Suprapubic skin (tissue), 4 donors: Measurements from ENCODE around the gene ERC2. TPM values are rescaled to one million over a fixed set of nuclear protein-coding genes. Genes with fewer than 3 reads are reported as not detected.

Experiments
- DNase-seq, 2 donors: peaks; one replicate each; pipeline ENCODE4 v3.0.0-alpha.2; 2019; ENCODE audit warnings: low spot score in 2 of 2
- H3K27ac ChIP-seq: fragments of 200-600 bp; sonication (generic); one replicate; pipeline ENCODE4 v1.5.1; 2019
- H3K27me3 ChIP-seq: fragments of 200-600 bp; sonication (generic); one replicate; pipeline ENCODE4 v1.5.1; 2019
- H3K36me3 ChIP-seq: fragments of 200-600 bp; sonication (generic); one replicate; pipeline ENCODE4 v1.5.1; 2019
- H3K4me1 ChIP-seq: fragments of 200-600 bp; sonication (generic); one replicate; pipeline ENCODE4 v1.5.1; 2019
- H3K4me3 ChIP-seq: fragments of 200-600 bp; sonication (generic); one replicate; pipeline ENCODE4 v1.5.1; 2019; ENCODE audit warnings: mild to moderate bottlenecking
- H3K9me3 ChIP-seq: fragments of 200-600 bp; sonication (generic); one replicate; pipeline ENCODE4 v1.5.1; 2019
- EP300 ChIP-seq: sonication (generic); formaldehyde crosslinking; IDR thresholded peaks from one replicate; pipeline ENCODE4 v1.6.1; 2017; ENCODE audit warnings: antibody characterized with exemption
- POLR2A ChIP-seq, 2 donors: fragments of 450-650 bp; IDR thresholded peaks; one replicate each; pipeline ENCODE4 v1.6.1; 2017; ENCODE audit warnings: antibody characterized with exemption in 2 of 2, mild to moderate bottlenecking in 2 of 2, moderate library complexity in 2 of 2
- POLR2AphosphoS5 ChIP-seq, 3 donors: sonication (generic); formaldehyde crosslinking; IDR thresholded peaks; one replicate each; pipeline ENCODE4 v1.6.1; 2017; ENCODE audit warnings: antibody characterized with exemption in 3 of 3
- WGBS: methylation state at CpG from one replicate; pipeline ENCODE4 v1.1.5; 2018; 5-methylcytosine and 5-hydroxymethylcytosine counted together
- total RNA-seq, 4 donors: library from RNA; depleted of rRNA; stranded (reverse); fragments of >200 nt; gene quantifications; one replicate each; pipeline ENCODE4 v1.1.0, GENCODE V29; 2016
- TF ChIP-seq, protein P1 (sequence below), 2 donors: fragments of 200-600 bp in 1 of 2; fragments of 450-650 bp in 1 of 2; sonication (generic) in 1 of 2; IDR thresholded peaks; one replicate each; pipeline ENCODE4 v1.5.1; 2016 to 2019; ENCODE audit warnings: antibody characterized with exemption in 2 of 2, mild to moderate bottlenecking in 1 of 2, moderate library complexity in 1 of 2

Gene ERC2
- total RNA-seq, 4 donors from 2014 or later: 0.21 TPM; not detected in 3

DNA sequence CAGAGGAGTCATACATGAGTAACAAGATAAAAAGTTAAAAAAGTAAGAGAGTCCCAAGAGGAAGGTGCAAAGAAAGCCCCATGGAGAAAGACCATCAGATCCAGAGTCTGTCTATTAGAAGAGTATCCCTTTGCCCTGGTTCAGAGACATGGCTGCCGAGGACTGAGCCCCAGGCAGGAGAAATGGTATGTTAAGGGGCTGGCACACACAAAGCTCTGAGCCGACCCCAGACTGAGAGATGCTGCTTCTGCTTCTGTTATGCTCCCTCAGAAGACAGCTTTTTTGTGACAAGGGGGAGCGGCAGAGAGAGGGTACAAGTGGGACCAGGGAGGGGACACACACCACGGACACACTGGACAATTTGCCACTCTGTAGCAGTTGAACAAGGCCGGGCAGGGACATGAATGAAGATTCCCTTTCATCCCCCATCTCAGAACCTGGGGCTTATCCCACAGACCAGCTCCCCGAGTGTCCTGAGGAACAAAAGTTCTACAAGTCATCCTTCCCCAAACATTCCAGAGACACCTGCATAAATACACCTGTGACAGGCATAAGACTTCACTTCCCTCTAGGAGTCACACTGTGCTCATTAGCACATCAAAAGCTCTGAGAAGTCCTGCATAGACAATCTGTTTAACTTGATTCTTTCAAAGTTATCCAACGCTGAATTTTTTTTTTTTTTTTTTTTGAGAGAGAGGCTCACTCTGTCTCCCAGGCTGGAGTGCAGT lies 819.5 kb downstream of the ERC2 start:
- TF ChIP-seq EP300: no peak
- TF ChIP-seq POLR2A (IDR thresholded peaks at IDR 0.05): no peak
- TF ChIP-seq POLR2AphosphoS5 (IDR thresholded peaks at IDR 0.05): no peak
- TF ChIP-seq, protein P1, sequence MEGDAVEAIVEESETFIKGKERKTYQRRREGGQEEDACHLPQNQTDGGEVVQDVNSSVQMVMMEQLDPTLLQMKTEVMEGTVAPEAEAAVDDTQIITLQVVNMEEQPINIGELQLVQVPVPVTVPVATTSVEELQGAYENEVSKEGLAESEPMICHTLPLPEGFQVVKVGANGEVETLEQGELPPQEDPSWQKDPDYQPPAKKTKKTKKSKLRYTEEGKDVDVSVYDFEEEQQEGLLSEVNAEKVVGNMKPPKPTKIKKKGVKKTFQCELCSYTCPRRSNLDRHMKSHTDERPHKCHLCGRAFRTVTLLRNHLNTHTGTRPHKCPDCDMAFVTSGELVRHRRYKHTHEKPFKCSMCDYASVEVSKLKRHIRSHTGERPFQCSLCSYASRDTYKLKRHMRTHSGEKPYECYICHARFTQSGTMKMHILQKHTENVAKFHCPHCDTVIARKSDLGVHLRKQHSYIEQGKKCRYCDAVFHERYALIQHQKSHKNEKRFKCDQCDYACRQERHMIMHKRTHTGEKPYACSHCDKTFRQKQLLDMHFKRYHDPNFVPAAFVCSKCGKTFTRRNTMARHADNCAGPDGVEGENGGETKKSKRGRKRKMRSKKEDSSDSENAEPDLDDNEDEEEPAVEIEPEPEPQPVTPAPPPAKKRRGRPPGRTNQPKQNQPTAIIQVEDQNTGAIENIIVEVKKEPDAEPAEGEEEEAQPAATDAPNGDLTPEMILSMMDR (IDR thresholded peaks at IDR 0.05): no peak
- DNase-seq: no peak
- H3K36me3 ChIP-seq: no peaks in the 10 kb centered on the region
- peaks cover 5% of the 10 kb centered on the region for H3K4me1 ChIP-seq
- H3K9me3 ChIP-seq: no peaks in the 10 kb centered on the region
- 84% methylated on average over 7 of the region's 7 CpGs for WGBS
- H3K27me3 ChIP-seq: peaks cover 15% of the 10 kb centered on the region
- no peak overlapping the region for H3K4me3 ChIP-seq
- no peak overlapping the region for H3K27ac ChIP-seq

DNA sequence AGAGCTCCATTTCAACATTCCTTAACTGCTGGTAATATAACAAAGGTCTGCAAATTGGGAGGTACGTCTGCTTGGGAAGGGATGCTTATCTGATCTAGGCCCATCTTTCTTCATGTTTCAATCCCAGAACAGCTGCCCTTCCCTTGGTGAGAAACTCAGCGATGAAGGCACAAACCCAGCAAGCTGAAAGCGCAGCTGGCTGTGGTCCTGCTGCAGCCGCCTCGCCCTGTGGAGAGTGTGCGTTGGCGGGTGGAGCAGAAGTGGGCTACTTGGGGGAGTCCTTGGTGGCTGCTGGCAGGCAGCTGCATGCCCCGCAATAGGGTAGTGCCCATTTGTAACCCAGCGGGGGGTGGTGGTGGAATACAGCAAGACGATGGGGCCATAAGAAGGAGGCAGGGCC lies 820.6 kb downstream of the ERC2 start:
- DNase-seq: no peak
- WGBS: 40% methylated on average over 10 of the region's 10 CpGs
- Histone ChIP-seq H3K27me3 (peaks cover 15% of the 10 kb centered on the region), H3K9me3 (no peaks in the 10 kb centered on the region), H3K27ac (no peak overlapping the region), H3K4me3 (no peak overlapping the region), H3K4me1 (peaks cover 5% of the 10 kb centered on the region), H3K36me3 (no peaks in the 10 kb centered on the region)
- no peak for TF ChIP-seq EP300

DNA sequence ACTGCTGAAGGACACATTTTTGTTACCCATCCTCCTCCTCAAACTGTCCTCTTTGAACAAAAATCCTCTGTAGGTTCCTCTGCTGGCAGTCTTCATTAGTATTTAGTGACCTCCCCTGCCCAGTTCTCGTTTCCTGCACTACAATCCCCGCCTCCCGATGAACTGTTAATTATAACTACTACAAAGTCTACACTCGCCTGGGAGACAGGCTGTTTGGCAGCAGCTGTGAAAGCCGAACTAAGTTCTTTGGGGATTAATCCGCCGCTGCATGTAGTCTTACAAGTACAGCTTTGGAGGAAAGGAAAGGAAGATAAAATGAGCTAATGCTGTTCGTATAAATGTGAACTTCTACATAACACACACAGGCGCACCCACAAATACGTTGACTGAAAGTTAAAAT lies 821.2 kb downstream of the ERC2 start:
- Histone ChIP-seq H3K4me3 (no peak overlapping the region), H3K9me3 (no peaks in the 10 kb centered on the region), H3K27ac (no peak overlapping the region), H3K27me3 (peaks cover 15% of the 10 kb centered on the region), H3K36me3 (no peaks in the 10 kb centered on the region), H3K4me1 (peaks cover 5% of the 10 kb centered on the region)
- DNase-seq: no peak
- WGBS: 36% methylated on average over 10 of the region's 10 CpGs
- TF ChIP-seq, protein P1 (IDR thresholded peaks at IDR 0.05): no peak
- TF ChIP-seq POLR2A (IDR thresholded peaks at IDR 0.05) (no peak), POLR2AphosphoS5 (IDR thresholded peaks at IDR 0.05) (no peak), EP300 (no peak)

DNA sequence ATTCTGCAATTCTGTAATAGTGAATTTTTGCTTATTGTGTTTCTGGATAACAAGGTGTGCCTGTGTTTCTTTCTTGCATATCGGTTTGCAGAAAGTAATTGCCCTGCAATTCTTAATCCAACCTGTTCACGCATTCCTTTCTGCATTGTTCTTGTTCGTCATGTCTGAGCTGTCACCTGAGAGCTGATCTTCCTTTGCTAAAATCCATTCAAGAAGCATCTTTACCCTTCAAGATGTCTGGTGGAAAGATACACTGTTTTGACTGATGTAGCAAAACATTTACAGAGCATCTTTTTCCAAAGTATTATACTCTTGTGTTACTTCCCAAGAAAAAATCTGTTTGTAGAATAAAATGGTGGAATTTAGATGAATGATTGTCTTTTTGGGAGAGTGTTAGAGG lies 822.1 kb downstream of the ERC2 start:
- no peaks in the 10 kb centered on the region for H3K36me3 ChIP-seq
- peaks cover 5% of the 10 kb centered on the region for H3K4me1 ChIP-seq
- TF ChIP-seq, protein P1 (IDR thresholded peaks at IDR 0.05): no peak
- no peak overlapping the region for H3K4me3 ChIP-seq
- 92% methylated on average over 3 of the region's 3 CpGs for WGBS
- no peak for DNase-seq
- no peaks in the 10 kb centered on the region for H3K9me3 ChIP-seq
- H3K27me3 ChIP-seq: peaks cover 15% of the 10 kb centered on the region
- no peak overlapping the region for H3K27ac ChIP-seq

DNA sequence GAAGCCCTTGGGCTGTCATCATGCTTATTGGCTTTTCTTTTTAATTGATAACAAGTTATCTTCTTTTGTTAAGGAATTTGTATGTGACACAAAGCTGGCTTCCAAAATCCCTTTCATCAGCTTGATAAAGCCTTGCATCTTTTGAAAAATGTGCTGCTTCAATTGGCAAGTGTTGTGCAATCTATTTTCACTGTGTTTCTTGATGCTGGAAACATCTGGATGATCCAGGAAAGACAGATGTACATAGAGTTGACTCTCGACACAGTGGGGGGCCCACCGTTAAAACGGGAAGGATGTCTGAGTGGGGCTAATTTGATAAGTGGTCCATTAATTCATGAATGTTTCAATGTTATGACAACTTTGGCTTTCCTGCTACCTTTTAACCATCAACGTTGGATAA lies 822.8 kb downstream of the ERC2 start:
- TF ChIP-seq POLR2A (IDR thresholded peaks at IDR 0.05) (no peak), POLR2AphosphoS5 (IDR thresholded peaks at IDR 0.05) (no peak)
- Histone ChIP-seq H3K36me3 (no peaks in the 10 kb centered on the region), H3K9me3 (no peaks in the 10 kb centered on the region), H3K4me1 (peaks cover 5% of the 10 kb centered on the region), H3K27me3 (peaks cover 15% of the 10 kb centered on the region), H3K4me3 (no peak overlapping the region), H3K27ac (no peak overlapping the region)
- no peak for DNase-seq
- 51% methylated on average over 4 of the region's 4 CpGs for WGBS

DNA sequence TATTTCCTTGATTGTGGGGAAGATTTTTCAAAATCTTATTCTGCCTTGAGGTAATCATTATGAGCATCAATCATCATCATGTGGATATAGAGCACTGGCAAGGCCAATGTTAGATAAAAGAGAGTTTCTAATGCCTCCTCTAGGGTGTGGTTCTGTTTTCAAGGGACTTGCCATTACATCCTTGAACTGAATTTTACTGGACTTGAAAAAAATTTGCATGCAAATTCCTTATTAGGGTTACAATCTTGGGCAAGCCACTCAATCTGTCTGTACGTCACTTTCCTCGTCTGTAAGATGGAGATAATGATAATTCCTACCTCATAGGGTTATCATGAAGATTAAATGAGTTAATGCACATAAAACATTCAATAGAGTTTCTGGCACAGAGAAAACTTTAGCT lies 825.0 kb downstream of the ERC2 start:
- H3K9me3 ChIP-seq: no peaks in the 10 kb centered on the region
- DNase-seq: no peak
- H3K4me1 ChIP-seq: peaks cover 10% of the 10 kb centered on the region
- H3K4me3 ChIP-seq: no peak overlapping the region
- no peak for TF ChIP-seq EP300
- TF ChIP-seq POLR2A (IDR thresholded peaks at IDR 0.05): no peak
- no peak for TF ChIP-seq POLR2AphosphoS5 (IDR thresholded peaks at IDR 0.05)
- TF ChIP-seq, protein P1 (IDR thresholded peaks at IDR 0.05): no peak
- no peak overlapping the region for H3K27ac ChIP-seq
- H3K36me3 ChIP-seq: no peaks in the 10 kb centered on the region
- peaks cover 9% of the 10 kb centered on the region for H3K27me3 ChIP-seq
- WGBS: 56% methylated on average over 2 of the region's 2 CpGs
